ENCODE measurements around the gene FAM151A. TPM values are rescaled to one million over a fixed set of nuclear protein-coding genes. Genes with fewer than 3 reads are reported as not detected.

The FAM151A gene
- total RNA-seq, 4 donors from 2014 or later: not detected

DNA sequence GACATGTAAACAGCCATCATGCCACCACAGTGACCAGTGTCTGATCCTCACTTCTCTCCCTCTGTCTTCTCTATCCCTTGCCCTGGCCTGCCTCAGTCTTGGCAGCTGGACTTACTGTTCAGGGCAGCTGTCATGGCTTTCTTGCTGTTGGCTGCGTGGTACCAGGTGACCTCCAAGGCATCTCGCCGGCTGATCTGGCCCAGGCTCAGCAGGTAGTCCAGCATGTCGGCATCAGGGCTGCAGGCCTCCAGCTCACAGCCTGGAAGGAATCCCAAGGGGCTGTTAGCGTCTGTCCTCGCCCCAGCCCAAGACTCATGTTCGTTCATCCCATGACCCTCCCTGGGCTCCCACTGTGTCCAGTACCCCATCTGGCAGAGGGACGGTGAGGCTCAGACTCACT lies 3.6 kb downstream of the FAM151A start:
- 74% methylated on average over 4 of the region's 8 CpGs for WGBS
- Histone ChIP-seq H3K4me3 (no peak overlapping the region), H3K36me3 (no peaks in the 10 kb centered on the region), H3K27ac (replicated peaks in 1 of 4) (no peak overlapping the region), H3K9me3 (no peaks in the 10 kb centered on the region), H3K4me1 (no peaks in the 10 kb centered on the region), H3K27me3 (no peaks in the 10 kb centered on the region)
- intact Hi-C loops (cut with DNase I): no loop called here
- TF ChIP-seq, protein P1, sequence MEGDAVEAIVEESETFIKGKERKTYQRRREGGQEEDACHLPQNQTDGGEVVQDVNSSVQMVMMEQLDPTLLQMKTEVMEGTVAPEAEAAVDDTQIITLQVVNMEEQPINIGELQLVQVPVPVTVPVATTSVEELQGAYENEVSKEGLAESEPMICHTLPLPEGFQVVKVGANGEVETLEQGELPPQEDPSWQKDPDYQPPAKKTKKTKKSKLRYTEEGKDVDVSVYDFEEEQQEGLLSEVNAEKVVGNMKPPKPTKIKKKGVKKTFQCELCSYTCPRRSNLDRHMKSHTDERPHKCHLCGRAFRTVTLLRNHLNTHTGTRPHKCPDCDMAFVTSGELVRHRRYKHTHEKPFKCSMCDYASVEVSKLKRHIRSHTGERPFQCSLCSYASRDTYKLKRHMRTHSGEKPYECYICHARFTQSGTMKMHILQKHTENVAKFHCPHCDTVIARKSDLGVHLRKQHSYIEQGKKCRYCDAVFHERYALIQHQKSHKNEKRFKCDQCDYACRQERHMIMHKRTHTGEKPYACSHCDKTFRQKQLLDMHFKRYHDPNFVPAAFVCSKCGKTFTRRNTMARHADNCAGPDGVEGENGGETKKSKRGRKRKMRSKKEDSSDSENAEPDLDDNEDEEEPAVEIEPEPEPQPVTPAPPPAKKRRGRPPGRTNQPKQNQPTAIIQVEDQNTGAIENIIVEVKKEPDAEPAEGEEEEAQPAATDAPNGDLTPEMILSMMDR (IDR thresholded peaks at IDR 0.05): no peak
- no peak for DNase-seq (ENCODE audit: extremely low spot score)

- TF ChIP-seq POLR2AphosphoS5 (IDR thresholded peaks at IDR 0.05) (no peak), EP300 (IDR thresholded peaks at IDR 0.05) (no peak), POLR2A (IDR thresholded peaks at IDR 0.05; ENCODE audit: low read depth) (no peak)
- TF ChIP-seq, protein P1 (IDR thresholded peaks at IDR 0.05): no peak
- WGBS: 67% methylated on average over 12 of the region's 13 CpGs
- no peaks in the 10 kb centered on the region for H3K27me3 ChIP-seq
- H3K4me3 ChIP-seq: no peak overlapping the region
- H3K4me1 ChIP-seq: peaks cover 0 to 7% (median 0%) of the 10 kb centered on the region in 4 donors
- no peak for DNase-seq (ENCODE audit: extremely low spot score)
- H3K9me3 ChIP-seq: no peaks in the 10 kb centered on the region
- intact Hi-C loops (cut with DNase I): no loop called here
- peaks cover 0 to 5% (median 1%) of the 10 kb centered on the region in 4 donors for H3K36me3 ChIP-seq
- H3K27ac ChIP-seq (replicated peaks in 1 of 4): no peak overlapping the region
Observed at GRCh38 chr1:54615531-54616279, 7.6 kb downstream of the FAM151A start.

- intact Hi-C loops (cut with DNase I): no loop called here
- no peaks in the 10 kb centered on the region for H3K9me3 ChIP-seq
- no peak for DNase-seq (ENCODE audit: extremely low spot score)
- TF ChIP-seq POLR2A (IDR thresholded peaks at IDR 0.05; ENCODE audit: low read depth) (no peak), EP300 (IDR thresholded peaks at IDR 0.05) (no peak), POLR2AphosphoS5 (IDR thresholded peaks at IDR 0.05) (no peak)
- TF ChIP-seq, protein P1 (IDR thresholded peaks at IDR 0.05): no peak
- 92% methylated on average over 4 of the region's 8 CpGs for WGBS
- peaks cover 0 to 17% (median 10%) of the 10 kb centered on the region in 4 donors for H3K36me3 ChIP-seq
- no peak overlapping the region for H3K27ac ChIP-seq (replicated peaks in 1 of 4)
- H3K27me3 ChIP-seq: no peaks in the 10 kb centered on the region
- H3K4me3 ChIP-seq: no peak overlapping the region
- peaks cover 0 to 7% (median 0%) of the 10 kb centered on the region in 4 donors for H3K4me1 ChIP-seq
Observed at GRCh38 chr1:54614563-54614962, 8.8 kb downstream of the FAM151A start.

GRCh38 chr1:54614024-54614423 lies 9.3 kb downstream of the FAM151A start:
- H3K36me3 ChIP-seq: peaks cover 0 to 22% (median 15%) of the 10 kb centered on the region in 4 donors
- intact Hi-C loops (cut with DNase I): no loop called here
- no peak overlapping the region for H3K4me3 ChIP-seq
- TF ChIP-seq EP300 (IDR thresholded peaks at IDR 0.05) (no peak), POLR2A (IDR thresholded peaks at IDR 0.05; ENCODE audit: low read depth) (no peak), POLR2AphosphoS5 (IDR thresholded peaks at IDR 0.05) (no peak)
- TF ChIP-seq, protein P1 (IDR thresholded peaks at IDR 0.05): no peak
- peaks cover 0 to 7% (median 0%) of the 10 kb centered on the region in 4 donors for H3K4me1 ChIP-seq
- H3K9me3 ChIP-seq: no peaks in the 10 kb centered on the region
- H3K27me3 ChIP-seq: no peaks in the 10 kb centered on the region
- DNase-seq (ENCODE audit: extremely low spot score): no peak
- WGBS: 60% methylated on average over 2 of the region's 2 CpGs
- no peak overlapping the region for H3K27ac ChIP-seq (replicated peaks in 1 of 4)

DNA sequence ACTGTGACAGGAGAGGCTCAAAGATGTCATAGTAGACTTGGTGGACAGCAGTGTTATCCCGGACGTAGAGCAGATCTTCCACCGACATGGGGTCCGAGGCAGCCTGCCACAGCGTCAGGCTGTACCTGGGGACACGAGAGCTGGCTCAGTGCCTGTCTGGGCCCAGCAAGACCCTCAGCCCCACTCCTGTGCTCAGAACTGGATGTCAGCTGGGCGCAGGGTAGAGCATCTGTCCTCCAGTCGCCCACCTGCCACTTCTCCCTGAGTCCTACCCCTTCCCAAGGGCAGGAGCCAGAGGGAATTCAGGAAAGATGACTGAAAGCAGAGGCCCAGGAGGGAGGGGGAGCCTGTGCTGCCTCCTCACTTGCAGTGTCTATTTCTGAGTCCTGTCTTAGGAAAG lies 11.7 kb downstream of the FAM151A start:
- WGBS: 88% methylated on average over 8 of the region's 8 CpGs
- intact Hi-C loops (cut with DNase I): no loop called here
- no peaks in the 10 kb centered on the region for H3K9me3 ChIP-seq

More for the DNA sequence above, 11.7 kb downstream of the FAM151A start:
- Histone ChIP-seq H3K36me3 (peaks cover 0 to 46% (median 37%) of the 10 kb centered on the region in 4 donors), H3K4me1 (peaks cover 0 to 7% (median 0%) of the 10 kb centered on the region in 4 donors), H3K4me3 (no peak overlapping the region), H3K27me3 (no peaks in the 10 kb centered on the region), H3K27ac (replicated peaks in 1 of 4) (no peak overlapping the region)
- no peak for TF ChIP-seq POLR2A (IDR thresholded peaks at IDR 0.05; ENCODE audit: low read depth)
- TF ChIP-seq, protein P1 (IDR thresholded peaks at IDR 0.05): no peak
- DNase-seq (ENCODE audit: extremely low spot score): no peak
